GM23338 (cell line): Measurements from ENCODE around the gene PADI1. TPM values are rescaled to one million over a fixed set of nuclear protein-coding genes. Genes with fewer than 3 reads are reported as not detected.

ENCODE experiments used
- ATAC-seq: fragments of 200-7000 bp; cut with Tn5 transposase; 3 replicates; pipeline ENCODE4 v1.9.1; 2020
- DNase-seq: peaks from one replicate; pipeline ENCODE4 v3.0.0-alpha.2; 2015; ENCODE audit warnings: low spot score
- H2AFZ ChIP-seq: fragments of 200-600 bp; sonication (generic); 2 replicates; pipeline ENCODE4 v1.8.0; 2016; ENCODE audit warnings: antibody characterized with exemption, mild to moderate bottlenecking, moderate library complexity
- H3F3A ChIP-seq: fragments of 200-600 bp; sonication (generic); replicated peaks from 2 replicates; pipeline ENCODE4 v1.8.0; 2017; ENCODE audit warnings: antibody characterized with exemption, mixed run types, low read depth
- H3K27ac ChIP-seq: fragments of 200-600 bp; sonication (generic); 2 replicates; pipeline ENCODE4 v1.6.1; 2016; ENCODE audit warnings: low read depth
- H3K27me3 ChIP-seq: fragments of 200-600 bp; sonication (generic); 2 replicates; pipeline ENCODE4 v1.8.0; 2016; ENCODE audit warnings: mild to moderate bottlenecking, mixed run types, moderate library complexity; ENCODE audit not compliant: insufficient read depth
- H3K36me3 ChIP-seq: fragments of 200-600 bp; sonication (generic); 2 replicates; pipeline ENCODE4 v1.8.0; 2016; ENCODE audit warnings: mild to moderate bottlenecking; ENCODE audit not compliant: insufficient read depth
- H3K4me1 ChIP-seq: fragments of 200-600 bp; sonication (generic); 2 replicates; pipeline ENCODE4 v1.8.0; 2016; ENCODE audit warnings: mild to moderate bottlenecking, moderate library complexity; ENCODE audit not compliant: insufficient read depth
- H3K4me2 ChIP-seq: fragments of 200-600 bp; sonication (generic); 2 replicates; pipeline ENCODE4 v1.7.1; 2017; ENCODE audit warnings: mixed run types
- H3K4me3 ChIP-seq: fragments of 200-600 bp; sonication (generic); 2 replicates; pipeline ENCODE4 v1.6.1; 2016; ENCODE audit warnings: mixed run types
- H3K79me2 ChIP-seq: fragments of 200-600 bp; sonication (generic); replicated peaks from 2 replicates; pipeline ENCODE4 v1.8.0; 2017; ENCODE audit warnings: mild to moderate bottlenecking; ENCODE audit not compliant: insufficient read depth
- H3K9me2 ChIP-seq: fragments of 200-600 bp; sonication (generic); 2 replicates; pipeline ENCODE4 v1.8.0; 2017; ENCODE audit not compliant: insufficient read depth
- H4K20me1 ChIP-seq: fragments of 200-600 bp; sonication (generic); replicated peaks from 2 replicates; pipeline ENCODE4 v1.8.0; 2017; ENCODE audit warnings: mild to moderate bottlenecking; ENCODE audit not compliant: insufficient read depth
- H3K27ac Mint-ChIP-seq: 2 replicates; pipeline ENCODE4 v1.8.0; 2020; ENCODE audit warnings: inconsistent platforms, mild to moderate bottlenecking, moderate library complexity, mixed read lengths
- H3K27me3 Mint-ChIP-seq: 3 replicates; pipeline ENCODE4 v1.8.0; 2022; ENCODE audit warnings: low read depth, mild to moderate bottlenecking, moderate library complexity, mixed read lengths, inconsistent platforms; ENCODE audit not compliant: insufficient read depth, poor library complexity
- H3K36me3 Mint-ChIP-seq: 3 replicates; pipeline ENCODE4 v1.8.0; 2021; ENCODE audit warnings: low read depth, mild to moderate bottlenecking, inconsistent platforms, moderate library complexity, mixed read lengths
- H3K4me1 Mint-ChIP-seq: 3 replicates; pipeline ENCODE4 v1.8.0; 2020; ENCODE audit warnings: mild to moderate bottlenecking, inconsistent platforms, mixed read lengths
- H3K4me3 Mint-ChIP-seq: 3 replicates; pipeline ENCODE4 v1.8.0; 2021; ENCODE audit warnings: moderate library complexity, mild to moderate bottlenecking, inconsistent platforms, mixed read lengths
- H3K9me3 Mint-ChIP-seq: 3 replicates; pipeline ENCODE4 v1.8.0; 2020; ENCODE audit warnings: moderate library complexity, mild to moderate bottlenecking, inconsistent platforms, mixed read lengths
- EZH2 ChIP-seq: fragments of 200-600 bp; sonication (generic); IDR thresholded peaks from one replicate; pipeline ENCODE4 v1.8.0; 2017; ENCODE audit warnings: antibody characterized with exemption, mild to moderate bottlenecking, low read depth; ENCODE audit not compliant: unreplicated experiment
- EZH2phosphoT487 ChIP-seq: fragments of 200-600 bp; sonication (generic); IDR thresholded peaks from one replicate; pipeline ENCODE4 v1.8.1; 2018; ENCODE audit warnings: antibody characterized with exemption; ENCODE audit not compliant: unreplicated experiment
- JUNB ChIP-seq: IDR thresholded peaks from one replicate; pipeline ENCODE4 v1.6.1; 2016; ENCODE audit warnings: antibody characterized with exemption; ENCODE audit not compliant: unreplicated experiment
- NANOG ChIP-seq: IDR thresholded peaks from 2 replicates; pipeline ENCODE4 v1.6.1; 2016; ENCODE audit warnings: antibody characterized with exemption, borderline replicate concordance
- STAT1 ChIP-seq: IDR thresholded peaks from one replicate; pipeline ENCODE4 v1.6.1; 2016; ENCODE audit warnings: antibody characterized with exemption; ENCODE audit not compliant: unreplicated experiment
- ZNF114 ChIP-seq: fragments of 250-450 bp; sonication (Bioruptor Pico); IDR thresholded peaks from 2 replicates; pipeline ENCODE4 v1.5.0; 2020; ENCODE audit warnings: mild to moderate bottlenecking, moderate library complexity
- polyA plus RNA-seq: library from polyadenylated mRNA; unstranded; fragments of >200 nt; fragmentation: Nextera tagmentation; extraction: Ambion mirVana; gene quantifications from 2 replicates; pipeline ENCODE4 v1.2.1, GENCODE V29; 2016
- total RNA-seq: library from RNA; depleted of rRNA; stranded (reverse); fragments of >200 nt; shearing (Covaris generic); gene quantifications from 2 replicates; pipeline ENCODE4 v1.2.3, GENCODE V29; 2014
- TF ChIP-seq, protein P1 (sequence below): IDR thresholded peaks from 2 replicates; pipeline ENCODE4 v1.6.1; 2016; ENCODE audit warnings: antibody characterized with exemption
- TF ChIP-seq, protein P2 (sequence below), 2 experiments: fragments of 200-600 bp in 1 of 2; sonication (generic) in 1 of 2; conservative IDR thresholded peaks; 2 replicates each; pipeline versions ENCODE4 v1.5.1 to v1.6.1; 2016 to 2017; ENCODE audit warnings: antibody characterized with exemption in 2 of 2, low read depth in 2 of 2, mild to moderate bottlenecking in 2 of 2, moderate library complexity in 1 of 2

PADI1 gene
- total and polyA plus RNA-seq, 2 experiments from 2014 or later: 0.26 to 0.28 TPM

DNA sequence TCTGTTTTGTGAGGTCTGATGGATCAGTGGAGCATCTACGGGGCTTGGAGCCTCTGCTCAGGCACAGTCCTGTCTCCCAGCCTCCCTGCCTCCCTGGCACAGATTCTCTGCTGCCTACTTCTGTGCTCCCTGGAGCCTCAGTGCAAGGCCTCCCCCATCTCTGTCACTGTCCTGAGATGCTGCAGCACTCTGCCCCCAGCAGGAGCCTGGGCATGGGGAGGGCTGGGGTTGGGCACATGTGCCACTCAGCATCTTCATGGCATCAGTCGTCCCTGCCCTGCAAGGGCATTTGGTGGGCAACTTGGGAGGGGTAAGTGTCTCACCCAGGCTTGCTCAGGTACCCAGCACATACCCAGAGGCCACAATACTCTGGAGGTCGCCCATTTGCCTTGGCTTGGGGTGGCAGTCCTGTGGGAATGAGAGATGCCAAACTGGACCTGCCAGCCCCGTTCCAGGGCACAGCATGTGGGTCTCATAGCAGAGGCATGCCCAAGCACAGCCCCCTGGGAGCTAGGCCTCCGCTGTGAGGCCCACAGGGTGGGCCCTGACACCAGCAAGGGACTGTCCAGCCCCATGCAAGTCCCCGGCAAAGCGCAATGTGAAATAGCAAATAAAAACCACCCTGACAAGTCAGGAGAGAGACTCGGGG, 72.7 kb downstream of the PADI1 start:
- no peaks in the 10 kb centered on the region for H3K36me3 ChIP-seq
- H3K27ac Mint-ChIP-seq: no peak overlapping the region
- H3K4me1 ChIP-seq: no peaks in the 10 kb centered on the region
- no peak overlapping the region for H2AFZ ChIP-seq
- no peaks in the 10 kb centered on the region for H3K9me3 Mint-ChIP-seq
- ATAC-seq (no peak), DNase-seq (no peak)
- H3K27me3 ChIP-seq: no peaks in the 10 kb centered on the region
- H3K4me3 ChIP-seq: no peak overlapping the region
- H3F3A ChIP-seq: no peaks in the 10 kb centered on the region
- no peak overlapping the region for H3K4me3 Mint-ChIP-seq
- no peaks in the 10 kb centered on the region for H3K9me2 ChIP-seq
- no peaks in the 10 kb centered on the region for H3K4me1 Mint-ChIP-seq
- no peaks in the 10 kb centered on the region for H3K79me2 ChIP-seq
- no peaks in the 10 kb centered on the region for H3K36me3 Mint-ChIP-seq
- no peak for TF ChIP-seq STAT1
- TF ChIP-seq ZNF114: no peak
- no peak for TF ChIP-seq NANOG
- H3K27me3 Mint-ChIP-seq: peaks cover 8% of the 10 kb centered on the region
- no peaks in the 10 kb centered on the region; the same call in 1 of the 2 replicates for H4K20me1 ChIP-seq
- H3K27ac ChIP-seq: no peak overlapping the region
- H3K4me2 ChIP-seq: no peak overlapping the region

DNA sequence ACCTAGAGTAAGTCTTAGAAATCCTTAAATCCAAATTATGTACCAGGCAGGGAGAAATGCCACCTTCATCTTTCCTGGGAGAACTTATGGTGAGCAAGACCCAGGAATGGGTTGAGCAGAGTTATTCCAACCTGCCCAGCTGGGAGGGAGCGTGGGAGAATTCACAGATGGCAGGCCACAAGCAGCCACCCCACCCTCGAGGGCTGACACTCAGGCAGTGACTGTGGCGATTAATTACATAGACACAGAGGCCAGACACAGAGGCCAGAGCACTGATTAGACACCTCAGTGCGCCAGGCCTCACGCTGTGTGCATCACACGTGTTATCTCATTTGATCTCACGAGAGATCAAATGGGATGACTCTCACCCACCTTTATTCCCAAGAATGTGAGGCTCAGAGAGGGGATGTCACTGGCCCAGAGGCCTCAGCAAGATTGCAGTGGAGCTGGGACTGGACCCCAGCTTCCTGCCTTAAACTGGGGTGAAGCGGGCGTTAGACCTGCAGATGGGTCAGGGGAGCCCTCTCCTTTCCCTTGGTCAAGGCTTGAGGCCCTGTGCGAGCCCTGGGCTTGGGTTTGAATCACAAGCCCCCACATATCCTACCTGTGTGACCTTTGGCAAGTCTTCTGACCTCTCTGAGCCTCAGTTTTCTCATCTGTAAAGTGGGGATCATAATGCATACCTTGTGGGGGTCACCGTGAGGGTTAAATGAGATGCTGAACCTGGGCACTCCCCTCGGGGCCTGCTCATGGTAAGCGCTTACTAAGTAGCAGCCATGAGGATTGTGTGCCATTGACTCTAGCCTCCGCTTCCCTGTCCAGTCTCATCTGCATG, 74.3 kb downstream of the PADI1 start:
- Histone ChIP-seq H3K4me2 (no peak overlapping the region), H3K27me3 (no peaks in the 10 kb centered on the region), H3K79me2 (no peaks in the 10 kb centered on the region), H3K4me1 (no peaks in the 10 kb centered on the region), H3K36me3 (no peaks in the 10 kb centered on the region), H2AFZ (no peak overlapping the region), H3K27ac (no peak overlapping the region), H3F3A (no peaks in the 10 kb centered on the region), H3K4me3 (no peak overlapping the region), H4K20me1 (no peaks in the 10 kb centered on the region; the same call in 1 of the 2 replicates), H3K9me2 (no peaks in the 10 kb centered on the region)
- ATAC-seq (no peak), DNase-seq (no peak)
- no peaks in the 10 kb centered on the region for H3K9me3 Mint-ChIP-seq
- no peaks in the 10 kb centered on the region for H3K4me1 Mint-ChIP-seq
- H3K27me3 Mint-ChIP-seq: peaks cover 8% of the 10 kb centered on the region
- H3K4me3 Mint-ChIP-seq: no peak overlapping the region
- H3K36me3 Mint-ChIP-seq: no peaks in the 10 kb centered on the region
- H3K27ac Mint-ChIP-seq: no peak overlapping the region
- TF ChIP-seq, protein P1, sequence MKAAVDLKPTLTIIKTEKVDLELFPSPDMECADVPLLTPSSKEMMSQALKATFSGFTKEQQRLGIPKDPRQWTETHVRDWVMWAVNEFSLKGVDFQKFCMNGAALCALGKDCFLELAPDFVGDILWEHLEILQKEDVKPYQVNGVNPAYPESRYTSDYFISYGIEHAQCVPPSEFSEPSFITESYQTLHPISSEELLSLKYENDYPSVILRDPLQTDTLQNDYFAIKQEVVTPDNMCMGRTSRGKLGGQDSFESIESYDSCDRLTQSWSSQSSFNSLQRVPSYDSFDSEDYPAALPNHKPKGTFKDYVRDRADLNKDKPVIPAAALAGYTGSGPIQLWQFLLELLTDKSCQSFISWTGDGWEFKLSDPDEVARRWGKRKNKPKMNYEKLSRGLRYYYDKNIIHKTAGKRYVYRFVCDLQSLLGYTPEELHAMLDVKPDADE: no peak
- no peak for TF ChIP-seq EZH2
- TF ChIP-seq JUNB: no peak
- TF ChIP-seq, protein P2, sequence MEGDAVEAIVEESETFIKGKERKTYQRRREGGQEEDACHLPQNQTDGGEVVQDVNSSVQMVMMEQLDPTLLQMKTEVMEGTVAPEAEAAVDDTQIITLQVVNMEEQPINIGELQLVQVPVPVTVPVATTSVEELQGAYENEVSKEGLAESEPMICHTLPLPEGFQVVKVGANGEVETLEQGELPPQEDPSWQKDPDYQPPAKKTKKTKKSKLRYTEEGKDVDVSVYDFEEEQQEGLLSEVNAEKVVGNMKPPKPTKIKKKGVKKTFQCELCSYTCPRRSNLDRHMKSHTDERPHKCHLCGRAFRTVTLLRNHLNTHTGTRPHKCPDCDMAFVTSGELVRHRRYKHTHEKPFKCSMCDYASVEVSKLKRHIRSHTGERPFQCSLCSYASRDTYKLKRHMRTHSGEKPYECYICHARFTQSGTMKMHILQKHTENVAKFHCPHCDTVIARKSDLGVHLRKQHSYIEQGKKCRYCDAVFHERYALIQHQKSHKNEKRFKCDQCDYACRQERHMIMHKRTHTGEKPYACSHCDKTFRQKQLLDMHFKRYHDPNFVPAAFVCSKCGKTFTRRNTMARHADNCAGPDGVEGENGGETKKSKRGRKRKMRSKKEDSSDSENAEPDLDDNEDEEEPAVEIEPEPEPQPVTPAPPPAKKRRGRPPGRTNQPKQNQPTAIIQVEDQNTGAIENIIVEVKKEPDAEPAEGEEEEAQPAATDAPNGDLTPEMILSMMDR (conservative IDR thresholded peaks at IDR 0.05; ENCODE audit: low read depth in 2 of 2): no peak
- TF ChIP-seq NANOG: no peak
- TF ChIP-seq EZH2phosphoT487: no peak
- no peak for TF ChIP-seq STAT1
